ENCODE measurements around the gene PLEKHD1.

DNA sequence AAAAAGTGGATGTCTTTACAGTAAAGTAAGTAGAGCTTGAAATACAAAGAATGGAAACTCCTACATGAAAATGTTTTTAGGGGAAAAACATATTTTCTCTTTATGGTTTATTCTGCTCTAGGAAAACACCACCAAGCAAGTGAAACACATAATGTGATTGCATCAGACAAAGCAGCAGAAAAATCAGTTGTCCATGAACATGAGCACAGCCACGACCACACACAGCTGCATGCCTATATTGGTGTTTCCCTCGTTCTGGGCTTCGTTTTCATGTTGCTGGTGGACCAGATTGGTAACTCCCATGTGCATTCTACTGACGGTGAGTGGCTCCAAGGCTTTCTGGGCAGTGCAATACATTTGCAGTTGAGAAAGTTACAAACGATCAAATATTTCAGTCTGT lies 42.6 kb upstream of the PLEKHD1 start:
- TF ChIP-seq, protein P1, sequence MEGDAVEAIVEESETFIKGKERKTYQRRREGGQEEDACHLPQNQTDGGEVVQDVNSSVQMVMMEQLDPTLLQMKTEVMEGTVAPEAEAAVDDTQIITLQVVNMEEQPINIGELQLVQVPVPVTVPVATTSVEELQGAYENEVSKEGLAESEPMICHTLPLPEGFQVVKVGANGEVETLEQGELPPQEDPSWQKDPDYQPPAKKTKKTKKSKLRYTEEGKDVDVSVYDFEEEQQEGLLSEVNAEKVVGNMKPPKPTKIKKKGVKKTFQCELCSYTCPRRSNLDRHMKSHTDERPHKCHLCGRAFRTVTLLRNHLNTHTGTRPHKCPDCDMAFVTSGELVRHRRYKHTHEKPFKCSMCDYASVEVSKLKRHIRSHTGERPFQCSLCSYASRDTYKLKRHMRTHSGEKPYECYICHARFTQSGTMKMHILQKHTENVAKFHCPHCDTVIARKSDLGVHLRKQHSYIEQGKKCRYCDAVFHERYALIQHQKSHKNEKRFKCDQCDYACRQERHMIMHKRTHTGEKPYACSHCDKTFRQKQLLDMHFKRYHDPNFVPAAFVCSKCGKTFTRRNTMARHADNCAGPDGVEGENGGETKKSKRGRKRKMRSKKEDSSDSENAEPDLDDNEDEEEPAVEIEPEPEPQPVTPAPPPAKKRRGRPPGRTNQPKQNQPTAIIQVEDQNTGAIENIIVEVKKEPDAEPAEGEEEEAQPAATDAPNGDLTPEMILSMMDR (IDR thresholded peaks at IDR 0.05) = no peak
- no peak for TF ChIP-seq EP300 (IDR thresholded peaks at IDR 0.05)

Data from ovary (tissue), 3 donors.